ENCODE measurements around the gene MDM1.

- TF ChIP-seq CTCF (IDR thresholded peaks at IDR 0.05; ENCODE audit: low read depth, low read length) = no peak
- no peak for TF ChIP-seq POLR2A (IDR thresholded peaks at IDR 0.05; ENCODE audit: extremely low read depth, insufficient read length)
- TF ChIP-seq MAX (IDR thresholded peaks at IDR 0.05; ENCODE audit: low read depth, low read length) = no peak
- TF ChIP-seq MYC (IDR thresholded peaks at IDR 0.05; ENCODE audit: low read depth, low read length) = no peak
These were observed 16.3 kb upstream of the MDM1 start for GRCh38 chr12:68348419-68348818.
